PC-9 (cell line): Measurements from ENCODE around the gene LENG1. TPM values are rescaled to one million over a fixed set of nuclear protein-coding genes. Genes with fewer than 3 reads are reported as not detected.

Source experiments
- BruUV-seq: library from RNA; stranded (reverse); fragments of 400-500 nt; replicated peaks from 2 replicates; lab custom pipeline; 2021; lab: Mats Ljungman, UMichigan
- CTCF ChIA-PET: fragments of 300-600 bp; sonication (Branson Sonifier 250); formaldehyde crosslinking; loops from one replicate; lab custom pipeline; 2022; ENCODE audit warnings: antibody characterized with exemption; lab: Charles Lee
- POLR2A ChIA-PET: fragments of 300-600 bp; sonication (Branson Sonifier 250); formaldehyde crosslinking; loops from one replicate; lab custom pipeline; 2022; ENCODE audit warnings: antibody characterized with exemption; ENCODE audit not compliant: unreplicated experiment; lab: Charles Lee
- DNase-seq, 2 experiments: peaks; one replicate each; pipeline versions ENCODE4 v3.0.0 to v3.0.0-alpha.2; 2015 to 2022; ENCODE audit warnings: mixed read lengths in 1 of 2
- H2AFZ ChIP-seq: fragments of 200-600 bp; sonication (generic); 2 replicates; pipeline ENCODE4 v1.8.1; 2017; ENCODE audit warnings: antibody characterized with exemption
- H3F3A ChIP-seq: fragments of 200-600 bp; sonication (generic); 2 replicates; pipeline ENCODE4 v1.8.1; 2017; ENCODE audit warnings: antibody characterized with exemption, mild to moderate bottlenecking, low read depth; ENCODE audit not compliant: insufficient read depth
- H3K27ac ChIP-seq: fragments of 200-600 bp; sonication (generic); 2 replicates; pipeline ENCODE4 v1.6.1; 2016; ENCODE audit warnings: mixed run types
- H3K27me3 ChIP-seq: fragments of 200-600 bp; sonication (generic); 2 replicates; pipeline ENCODE4 v1.6.1; 2016; ENCODE audit warnings: low read depth, mixed run types; ENCODE audit not compliant: insufficient read depth
- H3K36me3 ChIP-seq: fragments of 200-600 bp; sonication (generic); 2 replicates; pipeline ENCODE4 v1.6.1; 2016; ENCODE audit warnings: low read depth, mixed run types
- H3K4me1 ChIP-seq: fragments of 200-600 bp; sonication (generic); replicated peaks from 2 replicates; pipeline ENCODE4 v1.6.1; 2016; ENCODE audit warnings: mixed run types; ENCODE audit not compliant: insufficient read depth
- H3K4me2 ChIP-seq: fragments of 200-600 bp; sonication (generic); 2 replicates; pipeline ENCODE4 v1.6.1; 2017; ENCODE audit warnings: mixed run types
- H3K4me3 ChIP-seq: fragments of 200-600 bp; sonication (generic); 2 replicates; pipeline ENCODE4 v1.6.1; 2016; ENCODE audit warnings: mixed run types
- H3K79me2 ChIP-seq: fragments of 200-600 bp; sonication (generic); 2 replicates; pipeline ENCODE4 v1.6.1; 2017; ENCODE audit warnings: low read depth, mixed run types
- H3K9me2 ChIP-seq: fragments of 200-600 bp; sonication (generic); 2 replicates; pipeline ENCODE4 v1.8.1; 2017; ENCODE audit warnings: mild to moderate bottlenecking; ENCODE audit not compliant: insufficient read depth
- H3K9me3 ChIP-seq: fragments of 200-600 bp; sonication (generic); 2 replicates; pipeline ENCODE4 v1.8.1; 2016; ENCODE audit warnings: low read depth; ENCODE audit not compliant: insufficient read depth
- H4K20me1 ChIP-seq: fragments of 200-600 bp; sonication (generic); 2 replicates; pipeline ENCODE4 v1.8.1; 2017; ENCODE audit not compliant: insufficient read depth
- CTCF ChIP-seq: fragments of 200-600 bp; sonication (generic); conservative IDR thresholded peaks from 2 replicates; pipeline ENCODE4 v1.6.1; 2017; ENCODE audit warnings: mixed run types, antibody characterized with exemption, mild to moderate bottlenecking, moderate library complexity
- EZH2 ChIP-seq: fragments of 200-600 bp; sonication (generic); IDR thresholded peaks from 2 replicates; pipeline ENCODE4 v1.8.0; 2017; ENCODE audit warnings: antibody characterized with exemption, low read depth
- intact Hi-C: fragments of 100-400 bp; cut with micrococcal nuclease; formaldehyde crosslinking; loops from one replicate; pipeline ENCODE4 v1.10.0; 2022; ENCODE audit not compliant: unreplicated experiment
- total RNA-seq: library from RNA; stranded (reverse); gene quantifications from 2 replicates; pipeline ENCODE4 v1.2.3, GENCODE V29; 2021

Gene LENG1
- total RNA-seq, 1 experiment from 2014 or later: 6.7 TPM

- CTCF ChIA-PET: interaction anchor here (0.7 to 0.9 kb wide), 3 partner anchors 16 to 26 kb away, joined by 3 to 5 read pairs (median 4); partner anchors contain the start of genes MBOAT7 and TSEN34
- TF ChIP-seq EZH2 (no peak), CTCF (no peak)
- Histone ChIP-seq H3K27ac (peak overlapping the region; percentile 54), H3K36me3 (peaks cover 4% of the 10 kb centered on the region; the same call in 1 of the 2 replicates), H3F3A (peaks cover 65% of the 10 kb centered on the region; the same call in 1 of the 2 replicates), H3K9me3 (no peaks in the 10 kb centered on the region), H4K20me1 (peaks cover 30% of the 10 kb centered on the region), H3K4me2 (peak overlapping the region; percentile 78), H3K79me2 (peaks cover 9% of the 10 kb centered on the region), H2AFZ (no peak overlapping the region), H3K9me2 (no peaks in the 10 kb centered on the region), H3K4me1 (peaks cover 14% of the 10 kb centered on the region; the same call in 1 of the 2 replicates), H3K4me3 (peak overlapping the region; percentile 77; the same call in 1 of the 2 replicates), H3K27me3 (no peaks in the 10 kb centered on the region)
- intact Hi-C loops: loop anchor here (1.0 kb wide), 1 partner anchor 17 kb away; no protein-coding TSS in a partner anchor
- no peak for DNase-seq
- POLR2A ChIA-PET: interaction anchor here (0.6 to 3.3 kb wide), 7 partner anchors 13 to 1373 kb away, joined by 4 to 50 read pairs (median 6); partner anchors contain the start of genes MBOAT7 and TNNT1
- TSS peak; percentile 77 for BruUV-seq
These were observed 13.8 kb upstream of the LENG1 start for GRCh38 chr19:54173359-54173699.

GRCh38 chr19:54172471-54173358, 13.2 kb upstream of the LENG1 start, which contains the start of gene TMC4:
Gene TMC4, minus strand, starts transcription at chr19:54173160. Its CDS starts 43 bp downstream, at chr19:54173117.
- Histone ChIP-seq H3K4me1 (peaks cover 14% of the 10 kb centered on the region; the same call in 1 of the 2 replicates), H4K20me1 (peaks cover 29% of the 10 kb centered on the region), H3K9me3 (no peaks in the 10 kb centered on the region), H2AFZ (peak within 1 kb of the TSS; percentile 54; the same call in 1 of the 2 replicates), H3K4me3 (peak within 1 kb of the TSS; percentile 77), H3K79me2 (peaks cover 6% of the 10 kb centered on the region), H3K27ac (peak within 1 kb of the TSS; percentile 80), H3F3A (peaks cover 59% of the 10 kb centered on the region; the same call in 1 of the 2 replicates), H3K4me2 (peak within 1 kb of the TSS; percentile 78), H3K27me3 (no peaks in the 10 kb centered on the region), H3K36me3 (no peaks in the 10 kb centered on the region), H3K9me2 (no peaks in the 10 kb centered on the region)
- ChIA-PET CTCF (interaction anchor here (0.7 to 1.5 kb wide), 5 partner anchors 17 to 1038 kb away, joined by 3 to 7 read pairs (median 4); partner anchors contain the start of genes MBOAT7 and TSEN34), POLR2A (interaction anchor here (0.6 to 3.3 kb wide), 7 partner anchors 13 to 1374 kb away, joined by 4 to 50 read pairs (median 4); partner anchors contain the start of genes LENG1, MBOAT7 and TNNT1)
- no TSS peak for BruUV-seq
- TF ChIP-seq EZH2 (no peak), CTCF (peak; percentile 76)
- intact Hi-C loops: loop anchor here (1.0 kb wide), 3 partner anchors 10 to 59 kb away; no protein-coding TSS in a partner anchor
- DNase-seq: peak; percentile 96
